ENCODE results near the gene PTBP1. TPM values are rescaled to one million over a fixed set of nuclear protein-coding genes. Genes with fewer than 3 reads are reported as not detected.
"Not testable (repeated sequence)": the region's sequence is repeated elsewhere in the genome, so short reads cannot be mapped to it uniquely, and the experiment has no call there.

The PTBP1 gene
- total and polyA plus RNA-seq, 2 experiments from 2014 or later, result 539 to 632 TPM

GRCh38 chr19:842802-843179, 45.5 kb downstream of the PTBP1 start:
- not testable (repeated sequence) for H3K36me3 ChIP-seq (ENCODE audit: insufficient read depth); ATAC-seq; H3K9me3 Mint-ChIP-seq; DNase-seq (ENCODE audit: low spot score); H3K27ac Mint-ChIP-seq; H3K4me1 Mint-ChIP-seq; H3K4me1 ChIP-seq (ENCODE audit: insufficient read depth); H3F3A ChIP-seq (replicated peaks; ENCODE audit: low read depth); H3K36me3 Mint-ChIP-seq (ENCODE audit: low read depth); H3K9me2 ChIP-seq (ENCODE audit: insufficient read depth); H4K20me1 ChIP-seq (replicated peaks; ENCODE audit: insufficient read depth); H2AFZ ChIP-seq; H3K79me2 ChIP-seq (replicated peaks; ENCODE audit: insufficient read depth); H3K27ac ChIP-seq (ENCODE audit: low read depth)
- H3K4me2 ChIP-seq, result peak overlapping the region; percentile 65; the same call in 1 of the 2 replicates
- peak overlapping the region; percentile 40; the same call in 1 of the 3 replicates for H3K4me3 Mint-ChIP-seq
- peaks cover 31% of the 10 kb centered on the region for H3K27me3 Mint-ChIP-seq (ENCODE audit: insufficient read depth, low read depth, poor library complexity)
- peaks cover 27% of the 10 kb centered on the region for H3K27me3 ChIP-seq (ENCODE audit: insufficient read depth)
- H3K4me3 ChIP-seq, result peak overlapping the region; percentile 49; the same call in 1 of the 2 replicates

- peaks cover 27% of the 10 kb centered on the region for H3K27me3 ChIP-seq (ENCODE audit: insufficient read depth)
- H3K27ac ChIP-seq (ENCODE audit: low read depth), result no peak overlapping the region
- peaks cover 31% of the 10 kb centered on the region for H3K27me3 Mint-ChIP-seq (ENCODE audit: insufficient read depth, low read depth, poor library complexity)
- no peaks in the 10 kb centered on the region for H3K36me3 ChIP-seq (ENCODE audit: insufficient read depth)
- peaks cover 6% of the 10 kb centered on the region; the same call in 1 of the 2 replicates for H3F3A ChIP-seq (replicated peaks; ENCODE audit: low read depth)
- peak overlapping the region; percentile 76 for H2AFZ ChIP-seq
- no peaks in the 10 kb centered on the region for H3K79me2 ChIP-seq (replicated peaks; ENCODE audit: insufficient read depth)
- no peaks in the 10 kb centered on the region for H4K20me1 ChIP-seq (replicated peaks; ENCODE audit: insufficient read depth)
- H3K4me2 ChIP-seq, result peak overlapping the region; percentile 65
- TF ChIP-seq ZNF462 (CRISPR knock-in tag; IDR thresholded peaks at IDR 0.05) (no peak), NANOG (IDR thresholded peaks at IDR 0.05; ENCODE audit: borderline replicate concordance) (no peak), ZNF114 (CRISPR knock-in tag; IDR thresholded peaks at IDR 0.05) (no peak), EZH2 (IDR thresholded peaks at IDR 0.05; ENCODE audit: low read depth, unreplicated experiment) (no peak)
- DNase-seq (ENCODE audit: low spot score) (peak; percentile 79), ATAC-seq (peak; percentile 76)
- no peaks in the 10 kb centered on the region; the same call in 2 of the 3 replicates for H3K36me3 Mint-ChIP-seq (ENCODE audit: low read depth)
- no peaks in the 10 kb centered on the region for H3K9me2 ChIP-seq (ENCODE audit: insufficient read depth)
- H3K4me3 ChIP-seq, result peak overlapping the region; percentile 49
- no peak overlapping the region for H3K27ac Mint-ChIP-seq
- peak overlapping the region; percentile 40; the same call in 1 of the 3 replicates for H3K4me3 Mint-ChIP-seq
- H3K9me3 Mint-ChIP-seq, result peaks cover 4% of the 10 kb centered on the region; the same call in 2 of the 3 replicates
- no peaks in the 10 kb centered on the region for H3K4me1 ChIP-seq (ENCODE audit: insufficient read depth)
- peaks cover 2% of the 10 kb centered on the region; the same call in 1 of the 3 replicates for H3K4me1 Mint-ChIP-seq
Observed at GRCh38 chr19:843180-843835, 46.1 kb downstream of the PTBP1 start.
